Endothelial cell of umbilical vein (primary cell): ENCODE measurements around the gene SORCS1.

Experiments used
- CTCF ChIP-seq, 2 donors: IDR thresholded peaks; 1 replicate in 1 of 2; 2 replicates in 1 of 2; pipeline ENCODE4 v1.5.1; 2011; ENCODE audit warnings: low read length in 2 of 2, mild to moderate bottlenecking in 2 of 2, moderate library complexity in 2 of 2, control low read depth in 1 of 2, inconsistent platforms in 1 of 2, low read depth in 1 of 2; ENCODE audit not compliant: insufficient read depth in 1 of 2; ENCODE audit errors: extremely low read depth in 1 of 2
- EZH2 ChIP-seq: IDR thresholded peaks from 2 replicates; pipeline ENCODE4 v1.6.1; 2012; ENCODE audit warnings: borderline replicate concordance, low read depth, mild to moderate bottlenecking, moderate library complexity, low read length, inconsistent platforms; ENCODE audit not compliant: severe bottlenecking
- MAX ChIP-seq: IDR thresholded peaks from 2 replicates; pipeline ENCODE4 v1.6.1; 2011; ENCODE audit not compliant: insufficient read depth, insufficient read length
- MYC ChIP-seq: IDR thresholded peaks from one replicate; pipeline ENCODE4 v1.6.1; 2011; ENCODE audit warnings: mild to moderate bottlenecking, low read depth, low read length
- POLR2A ChIP-seq: IDR thresholded peaks from 2 replicates; pipeline ENCODE4 v1.6.1; 2012; ENCODE audit warnings: low read depth, mild to moderate bottlenecking, control low read depth, low read length
- POLR2AphosphoS5 ChIP-seq: IDR thresholded peaks from 2 replicates; pipeline ENCODE4 v1.6.1; 2012; ENCODE audit warnings: low read depth, mild to moderate bottlenecking, control low read depth, low read length, moderate library complexity; ENCODE audit not compliant: insufficient read depth

- TF ChIP-seq CTCF (IDR thresholded peaks at IDR 0.05; ENCODE audit: extremely low read depth in 1 of 2, insufficient read depth in 1 of 2, low read depth in 1 of 2, low read length in 2 of 2) (no peak), MYC (no peak), POLR2A (no peak), POLR2AphosphoS5 (no peak), EZH2 (no peak), MAX (no peak)
These were observed 588.0 kb downstream of the SORCS1 start for GRCh38 chr10:106576534-106576933.
